Lower lobe of right lung (tissue), 2 donors: ENCODE measurements around the gene PCBP3. TPM values are rescaled to one million over a fixed set of nuclear protein-coding genes. Genes with fewer than 3 reads are reported as not detected.
"Not testable (repeated sequence)": the region's sequence is repeated elsewhere in the genome, so short reads cannot be mapped to it uniquely, and the experiment has no call there.

Experiments used
- ATAC-seq, 2 donors: fragments of 200-7000 bp; cut with Tn5 transposase; one replicate each; pipeline ENCODE4 v1.9.1; 2020 to 2022; ENCODE audit warnings: mild to moderate bottlenecking in 2 of 2, moderate library complexity in 2 of 2
- DNase-seq: peaks from one replicate; pipeline ENCODE4 v3.0.0-alpha.2; 2020
- H3K27ac ChIP-seq: fragments of 200-600 bp; one replicate; pipeline ENCODE4 v1.8.0; 2022
- H3K27me3 ChIP-seq: fragments of 200-600 bp; one replicate; pipeline ENCODE4 v1.8.0; 2022; ENCODE audit warnings: low read depth
- H3K36me3 ChIP-seq: fragments of 200-600 bp; one replicate; pipeline ENCODE4 v1.8.0; 2022; ENCODE audit warnings: mild to moderate bottlenecking
- H3K4me1 ChIP-seq: fragments of 200-600 bp; one replicate; pipeline ENCODE4 v1.8.0; 2022
- H3K4me3 ChIP-seq: fragments of 200-600 bp; one replicate; pipeline ENCODE4 v1.8.0; 2022; ENCODE audit warnings: mild to moderate bottlenecking
- H3K9me3 ChIP-seq: fragments of 200-600 bp; one replicate; pipeline ENCODE4 v1.8.0; 2022
- intact Hi-C: fragments of 100-400 bp; cut with DNase I; formaldehyde crosslinking; loops from one replicate; pipeline ENCODE4 v1.11.0; 2022
- total RNA-seq: library from RNA; stranded (reverse); fragmentation: NEBNext Ultra II Directional; extraction: Animal tissue kit (Norgen Biotek cat#: 25700); gene quantifications from one replicate; pipeline ENCODE4 v1.2.1, GENCODE V29; 2021
- TF ChIP-seq, protein P1 (sequence below): fragments of 200-600 bp; IDR thresholded peaks from one replicate; pipeline ENCODE4 v1.8.0; 2022; ENCODE audit warnings: antibody characterized with exemption, mild to moderate bottlenecking
- donor health status: DM: no; HTN: yes; CAD: no; lungs with severe emphysema.

Gene PCBP3
- total RNA-seq, 1 donor from 2014 or later: 4.5 TPM

DNA sequence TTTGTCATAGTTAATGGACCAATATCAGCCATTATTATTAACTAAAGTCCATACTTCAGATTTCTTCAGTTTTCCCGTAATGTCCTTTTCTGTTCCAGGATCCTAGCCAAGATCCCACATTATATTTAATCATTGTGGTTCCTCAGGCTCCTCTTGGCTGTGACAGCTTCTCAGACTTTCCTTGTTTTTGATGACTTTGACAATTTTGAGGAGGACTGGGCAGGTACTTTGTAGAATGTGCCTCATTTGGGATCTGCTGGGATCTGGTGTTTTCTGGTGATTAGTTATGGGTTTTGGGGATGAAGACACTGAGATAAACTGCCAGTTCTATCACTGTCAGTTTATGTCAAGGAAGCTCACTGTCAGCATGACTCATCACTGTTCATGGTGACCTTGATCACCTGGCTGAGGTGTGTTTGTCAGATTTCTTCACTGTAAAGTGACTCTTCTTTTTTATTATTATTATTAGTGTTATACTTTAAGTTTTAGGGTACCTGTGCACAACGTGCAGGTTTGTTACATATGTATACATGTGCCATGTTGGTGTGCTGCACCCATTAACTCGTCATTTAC, 66.3 kb downstream of the PCBP3 start:
- Histone ChIP-seq H3K27me3 (no peaks in the 10 kb centered on the region), H3K9me3 (peaks cover 10% of the 10 kb centered on the region), H3K27ac (no peak overlapping the region), H3K4me1 (no peaks in the 10 kb centered on the region), H3K4me3 (no peak overlapping the region), H3K36me3 (no peaks in the 10 kb centered on the region)
- TF ChIP-seq, protein P1, sequence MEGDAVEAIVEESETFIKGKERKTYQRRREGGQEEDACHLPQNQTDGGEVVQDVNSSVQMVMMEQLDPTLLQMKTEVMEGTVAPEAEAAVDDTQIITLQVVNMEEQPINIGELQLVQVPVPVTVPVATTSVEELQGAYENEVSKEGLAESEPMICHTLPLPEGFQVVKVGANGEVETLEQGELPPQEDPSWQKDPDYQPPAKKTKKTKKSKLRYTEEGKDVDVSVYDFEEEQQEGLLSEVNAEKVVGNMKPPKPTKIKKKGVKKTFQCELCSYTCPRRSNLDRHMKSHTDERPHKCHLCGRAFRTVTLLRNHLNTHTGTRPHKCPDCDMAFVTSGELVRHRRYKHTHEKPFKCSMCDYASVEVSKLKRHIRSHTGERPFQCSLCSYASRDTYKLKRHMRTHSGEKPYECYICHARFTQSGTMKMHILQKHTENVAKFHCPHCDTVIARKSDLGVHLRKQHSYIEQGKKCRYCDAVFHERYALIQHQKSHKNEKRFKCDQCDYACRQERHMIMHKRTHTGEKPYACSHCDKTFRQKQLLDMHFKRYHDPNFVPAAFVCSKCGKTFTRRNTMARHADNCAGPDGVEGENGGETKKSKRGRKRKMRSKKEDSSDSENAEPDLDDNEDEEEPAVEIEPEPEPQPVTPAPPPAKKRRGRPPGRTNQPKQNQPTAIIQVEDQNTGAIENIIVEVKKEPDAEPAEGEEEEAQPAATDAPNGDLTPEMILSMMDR: no peak
- intact Hi-C loops: no loop called here
- DNase-seq (no peak), ATAC-seq (no peak)

DNA sequence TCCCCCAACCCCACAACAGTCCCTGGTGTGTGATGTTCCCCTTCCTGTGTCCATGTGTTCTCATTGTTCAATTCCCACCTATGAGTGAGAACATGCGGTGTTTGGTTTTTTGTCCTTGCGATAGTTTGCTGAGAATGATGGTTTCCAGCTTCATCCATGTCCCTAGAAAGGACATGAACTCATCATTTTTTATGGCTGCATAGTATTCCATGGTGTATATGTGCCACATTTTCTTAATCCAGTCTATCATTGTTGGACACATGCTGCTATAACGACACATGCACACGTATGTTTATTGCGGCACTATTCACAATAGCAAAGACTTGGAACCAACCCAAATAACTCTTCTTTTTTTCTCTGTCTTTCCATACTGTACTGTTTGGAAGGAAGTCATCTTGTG, 66.8 kb downstream of the PCBP3 start:
- ATAC-seq, H3K9me3 ChIP-seq, DNase-seq, H3K27me3 ChIP-seq, H3K4me3 ChIP-seq, H3K27ac ChIP-seq, intact Hi-C loops, H3K36me3 ChIP-seq, H3K4me1 ChIP-seq: not testable (repeated sequence)

GRCh38 chr21:45713613-45714012, 70.1 kb downstream of the PCBP3 start:
- Histone ChIP-seq H3K36me3 (no peaks in the 10 kb centered on the region), H3K9me3 (peaks cover 10% of the 10 kb centered on the region), H3K4me3 (no peak overlapping the region), H3K27ac (no peak overlapping the region), H3K4me1 (no peaks in the 10 kb centered on the region), H3K27me3 (no peaks in the 10 kb centered on the region)
- intact Hi-C loops: no loop called here
- no peak for ATAC-seq
- DNase-seq: no peak
- TF ChIP-seq, protein P1: no peak

DNA sequence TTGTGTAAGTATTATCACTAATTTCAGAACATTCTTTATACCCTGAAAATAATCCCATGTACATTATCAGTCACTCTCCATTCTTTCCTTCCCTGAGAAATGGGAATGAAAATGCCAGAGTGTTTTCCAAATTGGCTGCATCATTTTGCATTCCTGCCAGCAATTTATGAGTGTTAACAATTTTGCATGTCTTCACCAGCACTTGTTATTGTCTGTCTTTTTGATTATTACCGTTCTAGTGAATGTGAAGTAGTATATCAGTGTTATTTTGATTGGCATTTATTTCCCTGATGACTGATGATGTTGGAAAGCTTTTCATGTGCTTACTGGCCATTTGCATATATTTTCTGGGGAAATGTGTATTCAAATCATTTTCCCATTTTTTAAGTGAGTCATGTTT, 71.9 kb downstream of the PCBP3 start:
- Histone ChIP-seq H3K9me3 (peaks cover 10% of the 10 kb centered on the region), H3K4me3 (no peak overlapping the region), H3K36me3 (no peaks in the 10 kb centered on the region), H3K27me3 (no peaks in the 10 kb centered on the region), H3K4me1 (no peaks in the 10 kb centered on the region), H3K27ac (no peak overlapping the region)
- DNase-seq (no peak), ATAC-seq (no peak)
- TF ChIP-seq, protein P1: no peak
- intact Hi-C loops: no loop called here

- Histone ChIP-seq H3K9me3 (no peaks in the 10 kb centered on the region), H3K4me1 (no peaks in the 10 kb centered on the region), H3K36me3 (no peaks in the 10 kb centered on the region), H3K4me3 (no peak overlapping the region), H3K27ac (no peak overlapping the region), H3K27me3 (no peaks in the 10 kb centered on the region)
- DNase-seq: no peak
- intact Hi-C loops: no loop called here
- TF ChIP-seq, protein P1: no peak
- no peak for ATAC-seq
Observed at GRCh38 chr21:45718413-45718812, 74.9 kb downstream of the PCBP3 start.

DNA sequence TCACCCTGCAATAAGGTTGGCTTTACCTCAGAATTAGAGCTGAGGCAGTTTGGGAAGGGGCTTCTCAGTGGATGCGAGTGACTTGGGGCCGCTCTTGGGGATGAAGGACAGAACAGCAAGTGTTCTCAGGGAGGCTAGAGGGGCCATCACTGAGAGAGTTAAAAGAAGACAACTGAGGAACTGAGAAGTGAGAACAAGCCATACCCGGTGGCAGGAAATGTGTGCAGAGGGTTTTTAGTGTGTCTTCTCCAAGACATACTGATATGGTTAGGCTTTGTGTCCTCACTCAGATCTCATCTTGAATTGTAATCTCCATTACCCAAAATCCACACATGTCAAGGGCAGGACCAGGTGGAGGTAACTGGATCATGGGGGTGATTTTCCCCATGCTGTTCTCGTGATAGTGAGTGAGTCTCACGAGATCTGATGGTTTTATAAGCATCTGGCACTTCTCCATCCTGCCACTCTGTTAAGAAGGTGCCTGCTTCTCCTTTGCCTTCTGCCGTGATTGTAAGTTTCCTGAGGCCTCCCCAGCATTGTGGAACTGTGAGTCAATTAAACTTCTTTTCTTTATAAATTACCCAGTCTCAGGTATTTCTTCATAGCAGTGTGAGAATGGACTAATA, 75.8 kb downstream of the PCBP3 start:
- no peak for DNase-seq
- Histone ChIP-seq H3K4me1 (no peaks in the 10 kb centered on the region), H3K4me3 (no peak overlapping the region), H3K27me3 (no peaks in the 10 kb centered on the region), H3K27ac (no peak overlapping the region), H3K9me3 (no peaks in the 10 kb centered on the region), H3K36me3 (no peaks in the 10 kb centered on the region)
- ATAC-seq: no peak
- intact Hi-C loops: no loop called here
- TF ChIP-seq, protein P1: no peak

DNA sequence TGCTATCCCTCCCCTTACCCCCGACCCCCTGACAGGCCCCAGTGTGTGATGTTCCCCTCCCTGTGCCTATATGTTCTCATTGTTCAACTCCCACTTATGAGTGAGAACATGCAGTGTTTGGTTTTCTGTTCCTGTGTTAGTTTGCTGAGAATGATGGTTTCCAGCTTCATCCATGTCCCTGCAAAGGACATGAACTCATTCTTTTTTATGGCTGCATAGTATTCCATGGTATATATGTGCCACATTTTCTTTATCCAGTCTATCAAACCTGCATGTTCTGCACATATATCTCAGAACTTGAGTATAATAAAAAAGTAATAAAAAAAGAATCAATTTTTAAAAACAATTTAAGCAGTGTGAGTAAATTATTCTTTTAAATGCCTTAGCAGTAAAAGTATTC, 76.7 kb downstream of the PCBP3 start:
- H3K4me3 ChIP-seq, DNase-seq, H3K27me3 ChIP-seq, ATAC-seq, H3K36me3 ChIP-seq, H3K27ac ChIP-seq, H3K9me3 ChIP-seq, H3K4me1 ChIP-seq, intact Hi-C loops: not testable (repeated sequence)
